Fibroblast of pulmonary artery (primary cell): ENCODE data around the gene CTU2.
A peak's percentile ranks its signal among the peaks of the same experiment; 100 is the strongest.

Source experiments
- DNase-seq: peaks from one replicate; pipeline ENCODE4 v3.0.0-alpha.2; 2010; ENCODE audit warnings: low read depth
- H3K4me3 ChIP-seq: replicated peaks from 2 replicates; pipeline ENCODE4 v1.5.1; 2011; ENCODE audit warnings: low read depth, mild to moderate bottlenecking, control low read depth, low read length, moderate library complexity
- CTCF ChIP-seq: IDR thresholded peaks from 2 replicates; pipeline ENCODE4 v1.5.1; 2011; ENCODE audit warnings: mild to moderate bottlenecking, control low read depth, low read length, inconsistent platforms; ENCODE audit errors: missing control alignments

Gene CTU2

DNA sequence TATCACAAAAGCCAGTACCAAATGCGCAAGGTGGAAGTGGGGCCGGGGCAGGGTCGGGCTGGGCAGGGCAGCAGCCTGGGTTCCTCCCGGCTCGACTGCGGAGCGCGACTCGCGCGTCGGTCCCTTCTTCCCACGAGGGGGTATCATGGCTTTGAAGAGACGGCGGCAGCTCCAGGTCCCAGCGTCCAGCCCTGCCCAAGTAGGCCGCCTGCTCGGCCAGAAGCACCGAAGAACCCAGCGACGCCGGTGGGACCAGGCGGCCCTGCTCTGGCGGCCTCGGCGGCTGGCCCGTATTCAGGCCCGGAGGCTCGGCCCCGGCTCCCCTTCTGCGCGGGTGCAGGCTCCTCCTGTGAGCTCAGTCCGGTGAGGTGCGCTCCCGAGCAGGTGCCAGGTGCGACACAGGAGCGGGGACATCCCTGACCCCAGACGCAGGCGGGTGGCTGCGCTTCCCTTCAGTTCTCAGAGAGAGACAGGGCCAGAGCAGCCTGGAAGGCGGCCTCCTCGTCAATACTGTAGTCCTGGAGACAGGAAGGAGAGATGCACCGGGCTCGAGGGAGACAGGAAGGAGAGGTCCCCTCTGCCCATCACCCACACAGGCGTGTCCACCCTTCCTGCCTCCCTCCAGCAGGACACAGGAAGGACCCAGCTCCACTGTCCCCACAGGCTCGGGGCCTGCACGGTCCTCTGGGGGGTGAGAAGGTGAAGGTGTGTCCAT lies 9.0 kb upstream of the CTU2 start:
- DNase-seq: no peak
- TF ChIP-seq CTCF: no peak
- H3K4me3 ChIP-seq: no peak overlapping the region

DNA sequence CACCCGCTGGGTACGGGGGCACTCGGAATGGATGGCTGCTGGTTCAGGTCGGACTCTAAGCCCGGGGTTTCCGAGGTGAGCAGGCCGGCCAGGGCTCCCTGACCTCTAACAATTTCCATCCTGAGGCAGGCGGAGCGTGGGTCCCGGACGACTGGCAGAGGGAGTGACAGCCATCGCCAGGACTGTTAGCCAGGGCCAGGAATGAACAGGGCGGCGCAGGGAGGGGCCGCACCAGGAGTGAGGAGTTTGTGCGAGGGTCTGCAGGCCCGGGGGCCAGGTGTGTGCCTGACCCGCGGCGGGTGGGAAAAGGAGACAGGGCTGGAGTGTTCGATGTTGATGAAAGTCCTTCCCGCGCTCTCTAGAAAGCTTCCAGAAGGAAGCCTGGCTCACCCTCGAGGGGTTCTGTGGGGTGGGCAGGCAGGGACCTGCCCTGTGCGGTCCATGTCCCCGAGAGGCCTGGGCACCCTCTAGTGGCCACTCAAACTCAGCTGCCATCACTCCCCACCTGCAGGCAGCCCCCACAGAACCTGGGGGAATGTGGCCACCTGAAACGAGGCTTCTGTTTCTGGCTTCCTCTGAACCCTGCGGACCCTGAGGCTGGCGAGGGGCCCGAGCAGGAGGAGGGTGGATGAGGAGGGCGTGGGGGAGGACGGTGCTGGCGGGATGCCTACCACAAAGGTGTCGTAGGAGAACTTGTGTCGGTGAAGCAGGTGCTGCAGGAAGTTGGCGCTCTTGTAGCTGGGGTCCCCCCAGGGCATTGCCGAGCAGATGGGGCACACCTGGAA lies 8.3 kb upstream of the CTU2 start:
- no peak for DNase-seq
- no peak overlapping the region for H3K4me3 ChIP-seq

DNA sequence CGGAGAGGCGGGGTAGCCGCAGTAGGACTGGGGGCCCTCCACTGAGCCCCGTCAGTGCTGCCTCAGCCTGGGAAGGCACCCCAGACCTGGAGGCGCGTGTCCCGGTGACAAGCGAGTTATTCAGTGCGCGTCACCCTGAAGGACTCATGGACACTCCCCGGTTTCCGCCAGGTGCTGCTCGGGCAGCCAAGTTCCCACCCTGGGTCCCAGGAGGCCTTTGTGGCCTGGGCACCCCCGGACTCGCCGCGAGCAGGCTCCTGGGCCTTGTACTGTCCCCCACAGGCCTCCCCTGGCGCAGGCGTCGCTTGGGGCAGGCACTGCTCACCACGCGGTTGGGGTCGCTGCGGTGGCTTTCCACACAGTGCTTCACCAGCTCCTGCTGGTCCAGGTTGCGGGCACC lies 7.7 kb upstream of the CTU2 start:
- no peak for DNase-seq
- TF ChIP-seq CTCF: no peak
- no peak overlapping the region for H3K4me3 ChIP-seq

More for the DNA sequence above, 8.3 kb upstream of the CTU2 start:
- TF ChIP-seq CTCF: peak; percentile 22

GRCh38 chr16:88699180-88699579 lies 7.1 kb upstream of the CTU2 start:
- DNase-seq: no peak
- no peak overlapping the region for H3K4me3 ChIP-seq
- TF ChIP-seq CTCF: no peak

DNA sequence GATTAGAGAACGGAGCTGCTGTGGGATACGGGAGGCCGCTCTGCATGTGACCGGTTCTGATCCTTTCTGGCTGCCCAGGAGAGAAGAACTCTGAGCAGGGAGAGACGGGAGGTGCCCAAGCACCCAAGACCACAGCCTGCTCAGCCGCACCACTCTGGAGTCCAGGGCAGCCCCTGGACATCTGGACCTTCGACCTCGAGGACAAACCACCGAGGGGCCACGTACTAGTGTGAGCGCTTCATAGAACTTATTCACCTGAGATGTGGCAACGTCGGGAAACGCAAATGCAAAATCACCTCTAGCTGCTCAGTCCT lies 6.0 kb upstream of the CTU2 start:
- no peak overlapping the region for H3K4me3 ChIP-seq
- DNase-seq: no peak
- no peak for TF ChIP-seq CTCF

- H3K4me3 ChIP-seq: no peak overlapping the region
- peak; percentile 92 for DNase-seq
- TF ChIP-seq CTCF: no peak
These were observed 5.4 kb upstream of the CTU2 start for GRCh38 chr16:88700636-88701482.
